Measurements from ENCODE around the gene RNF20.
"Not testable (repeated sequence)": the region's sequence is repeated elsewhere in the genome, so short reads cannot be mapped to it uniquely, and the experiment has no call there.

The RNF20 gene

GRCh38 chr9:101516655-101517054 lies 17.0 kb upstream of the RNF20 start:
- peaks cover 29% of the 10 kb centered on the region for H3K27me3 Mint-ChIP-seq
- H3K27ac Mint-ChIP-seq: no peak overlapping the region
- H3K4me3 Mint-ChIP-seq: no peak overlapping the region
- no peaks in the 10 kb centered on the region for H3K36me3 Mint-ChIP-seq (ENCODE audit: low read depth)
- H3K4me1 Mint-ChIP-seq (ENCODE audit: low read depth): no peaks in the 10 kb centered on the region
- no peaks in the 10 kb centered on the region for H3K9me3 Mint-ChIP-seq

- not testable (repeated sequence) for H3K9me3 Mint-ChIP-seq; H3K36me3 Mint-ChIP-seq (ENCODE audit: low read depth); H3K27ac Mint-ChIP-seq; H3K4me3 Mint-ChIP-seq; H3K4me1 Mint-ChIP-seq (ENCODE audit: low read depth)
- H3K27me3 Mint-ChIP-seq: peaks cover 33% of the 10 kb centered on the region
Measured at GRCh38 chr9:101518489-101518888, 15.2 kb upstream of the RNF20 start.

GRCh38 chr9:101524371-101524770 lies 9.3 kb upstream of the RNF20 start:
- peaks cover 33% of the 10 kb centered on the region for H3K27me3 Mint-ChIP-seq
- no peaks in the 10 kb centered on the region for H3K36me3 Mint-ChIP-seq (ENCODE audit: low read depth)
- no peak overlapping the region for H3K4me3 Mint-ChIP-seq
- no peaks in the 10 kb centered on the region for H3K9me3 Mint-ChIP-seq
- H3K4me1 Mint-ChIP-seq (ENCODE audit: low read depth): peaks cover under 1% of the 10 kb centered on the region
- no peak overlapping the region for H3K27ac Mint-ChIP-seq

GRCh38 chr9:101527066-101527465 lies 6.6 kb upstream of the RNF20 start:
- Mint-ChIP-seq H3K27ac (no peak overlapping the region), H3K4me1 (ENCODE audit: low read depth) (peaks cover 5% of the 10 kb centered on the region), H3K36me3 (ENCODE audit: low read depth) (no peaks in the 10 kb centered on the region), H3K27me3 (peaks cover 31% of the 10 kb centered on the region), H3K4me3 (no peak overlapping the region), H3K9me3 (no peaks in the 10 kb centered on the region)

- no peaks in the 10 kb centered on the region for H3K36me3 Mint-ChIP-seq (ENCODE audit: low read depth)
- H3K27me3 Mint-ChIP-seq: peaks cover 28% of the 10 kb centered on the region
- no peak overlapping the region for H3K4me3 Mint-ChIP-seq
- H3K4me1 Mint-ChIP-seq (ENCODE audit: low read depth): peaks cover 7% of the 10 kb centered on the region
- no peaks in the 10 kb centered on the region for H3K9me3 Mint-ChIP-seq
- H3K27ac Mint-ChIP-seq: no peak overlapping the region
Measured at GRCh38 chr9:101528015-101528414, 5.6 kb upstream of the RNF20 start.

- Mint-ChIP-seq H3K9me3 (no peaks in the 10 kb centered on the region), H3K27me3 (peaks cover 12% of the 10 kb centered on the region), H3K27ac (no peak overlapping the region), H3K4me1 (ENCODE audit: low read depth) (peaks cover 17% of the 10 kb centered on the region), H3K36me3 (ENCODE audit: low read depth) (no peaks in the 10 kb centered on the region), H3K4me3 (no peak overlapping the region)
Measured at GRCh38 chr9:101530076-101530711, 3.5 kb upstream of the RNF20 start.

- Mint-ChIP-seq H3K9me3 (no peaks in the 10 kb centered on the region), H3K27me3 (no peaks in the 10 kb centered on the region), H3K36me3 (ENCODE audit: low read depth) (no peaks in the 10 kb centered on the region), H3K4me1 (ENCODE audit: low read depth) (peaks cover 12% of the 10 kb centered on the region), H3K27ac (no peak overlapping the region), H3K4me3 (no peak overlapping the region)
Measured at GRCh38 chr9:101536351-101536750, 2.7 kb downstream of the RNF20 start.

GRCh38 chr9:101536938-101537337 lies 3.3 kb downstream of the RNF20 start:
- no peaks in the 10 kb centered on the region for H3K9me3 Mint-ChIP-seq
- H3K4me1 Mint-ChIP-seq (ENCODE audit: low read depth): peaks cover 12% of the 10 kb centered on the region
- no peaks in the 10 kb centered on the region for H3K36me3 Mint-ChIP-seq (ENCODE audit: low read depth)
- H3K27me3 Mint-ChIP-seq: no peaks in the 10 kb centered on the region
- no peak overlapping the region for H3K27ac Mint-ChIP-seq
- H3K4me3 Mint-ChIP-seq: no peak overlapping the region

- Mint-ChIP-seq H3K4me3 (no peak overlapping the region), H3K36me3 (ENCODE audit: low read depth) (peaks cover 15% of the 10 kb centered on the region), H3K27ac (no peak overlapping the region), H3K4me1 (ENCODE audit: low read depth) (no peaks in the 10 kb centered on the region), H3K9me3 (no peaks in the 10 kb centered on the region), H3K27me3 (no peaks in the 10 kb centered on the region)
Measured at GRCh38 chr9:101540069-101540468, 6.4 kb downstream of the RNF20 start.

- no peak overlapping the region for H3K27ac Mint-ChIP-seq
- H3K36me3 Mint-ChIP-seq (ENCODE audit: low read depth): peaks cover 46% of the 10 kb centered on the region
- H3K4me3 Mint-ChIP-seq: no peak overlapping the region
- no peaks in the 10 kb centered on the region for H3K9me3 Mint-ChIP-seq
- H3K27me3 Mint-ChIP-seq: no peaks in the 10 kb centered on the region
- H3K4me1 Mint-ChIP-seq (ENCODE audit: low read depth): no peaks in the 10 kb centered on the region
Measured at GRCh38 chr9:101543098-101543735, 9.6 kb downstream of the RNF20 start.

GRCh38 chr9:101549472-101550098 lies 15.9 kb downstream of the RNF20 start:
- not testable (repeated sequence) for H3K27ac Mint-ChIP-seq; H3K4me1 Mint-ChIP-seq (ENCODE audit: low read depth); H3K4me3 Mint-ChIP-seq; H3K9me3 Mint-ChIP-seq; H3K27me3 Mint-ChIP-seq
- peaks cover 92% of the 10 kb centered on the region for H3K36me3 Mint-ChIP-seq (ENCODE audit: low read depth)

GRCh38 chr9:101561740-101562139 lies 28.1 kb downstream of the RNF20 start:
- H3K4me1 Mint-ChIP-seq (ENCODE audit: low read depth): peaks cover 23% of the 10 kb centered on the region
- H3K9me3 Mint-ChIP-seq: peaks cover 14% of the 10 kb centered on the region
- no peaks in the 10 kb centered on the region for H3K27me3 Mint-ChIP-seq
- H3K27ac Mint-ChIP-seq: no peak overlapping the region
- H3K4me3 Mint-ChIP-seq: no peak overlapping the region
- H3K36me3 Mint-ChIP-seq (ENCODE audit: low read depth): peaks cover 89% of the 10 kb centered on the region

- no peak overlapping the region for H3K4me3 Mint-ChIP-seq
- H3K27ac Mint-ChIP-seq: no peak overlapping the region
- peaks cover 13% of the 10 kb centered on the region for H3K9me3 Mint-ChIP-seq
- H3K27me3 Mint-ChIP-seq: no peaks in the 10 kb centered on the region
- H3K4me1 Mint-ChIP-seq (ENCODE audit: low read depth): peaks cover 31% of the 10 kb centered on the region
- H3K36me3 Mint-ChIP-seq (ENCODE audit: low read depth): peaks cover 88% of the 10 kb centered on the region
Measured at GRCh38 chr9:101562966-101563365, 29.3 kb downstream of the RNF20 start.

- peaks cover 38% of the 10 kb centered on the region for H3K4me1 Mint-ChIP-seq (ENCODE audit: low read depth)
- H3K36me3 Mint-ChIP-seq (ENCODE audit: low read depth): peaks cover 88% of the 10 kb centered on the region
- H3K4me3 Mint-ChIP-seq: no peak overlapping the region
- no peaks in the 10 kb centered on the region for H3K27me3 Mint-ChIP-seq
- no peak overlapping the region for H3K27ac Mint-ChIP-seq
- H3K9me3 Mint-ChIP-seq: peaks cover under 1% of the 10 kb centered on the region
Measured at GRCh38 chr9:101564252-101564651, 30.6 kb downstream of the RNF20 start.

GRCh38 chr9:101566904-101567724 lies 33.5 kb downstream of the RNF20 start:
- Mint-ChIP-seq H3K4me3 (no peak overlapping the region), H3K9me3 (no peaks in the 10 kb centered on the region), H3K27me3 (no peaks in the 10 kb centered on the region), H3K36me3 (ENCODE audit: low read depth) (peaks cover 72% of the 10 kb centered on the region), H3K27ac (no peak overlapping the region), H3K4me1 (ENCODE audit: low read depth) (peaks cover 43% of the 10 kb centered on the region)
